ENCODE data around the gene RAB3IL1.

Gene RAB3IL1

GRCh38 chr11:61866231-61866957, 51.0 kb downstream of the RAB3IL1 start:
- no peak for DNase-seq (ENCODE audit: low read depth)

GRCh38 chr11:61864814-61865775, 52.3 kb downstream of the RAB3IL1 start:
- no peak for DNase-seq (ENCODE audit: low read depth)

- DNase-seq (ENCODE audit: low read depth), result no peak
Measured at GRCh38 chr11:61863548-61864081, 53.8 kb downstream of the RAB3IL1 start.

GRCh38 chr11:61862714-61863547, 54.4 kb downstream of the RAB3IL1 start:
- DNase-seq (ENCODE audit: low read depth), result peak; percentile 14

- DNase-seq (ENCODE audit: low read depth), result no peak
Measured at GRCh38 chr11:61861634-61862033, 55.7 kb downstream of the RAB3IL1 start.

GRCh38 chr11:61860054-61860903, 57.1 kb downstream of the RAB3IL1 start:
- peak; percentile 11 for DNase-seq (ENCODE audit: low read depth)

DNA sequence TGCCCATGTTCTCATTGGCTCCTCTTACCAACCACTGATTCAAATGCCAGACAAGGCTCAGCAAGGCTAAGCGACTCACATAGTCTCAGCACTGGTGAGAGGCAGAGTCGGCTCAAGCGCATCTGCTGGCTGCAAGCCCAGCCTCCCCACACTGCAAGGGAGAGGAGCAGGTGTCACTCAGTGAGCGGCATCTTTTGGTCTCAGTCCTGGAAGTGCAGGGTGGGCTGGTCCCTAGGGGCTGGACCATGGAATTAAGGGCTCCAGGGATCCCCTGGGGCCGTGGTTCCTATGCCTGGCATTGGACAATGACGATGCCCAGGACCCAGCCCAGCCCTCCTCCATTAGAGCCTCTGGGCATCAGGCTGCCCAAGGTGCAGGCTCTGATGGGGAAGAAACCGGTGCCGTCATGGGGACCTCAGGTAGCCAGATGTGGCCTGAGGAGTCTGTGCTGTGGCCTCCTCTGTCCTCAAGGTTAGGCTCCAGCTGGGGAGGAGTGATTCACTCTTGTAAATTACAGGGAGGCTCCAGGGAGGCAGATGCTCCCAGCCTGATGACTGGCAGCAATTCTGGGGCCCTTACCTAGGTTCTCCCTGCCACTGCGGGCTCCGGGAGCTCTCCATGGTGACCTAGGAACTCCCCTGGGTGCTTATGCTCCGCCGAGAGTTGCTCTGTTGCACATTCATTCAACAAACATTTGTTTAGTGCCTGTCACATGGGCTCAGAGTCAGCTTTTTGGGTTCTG, 61.3 kb downstream of the RAB3IL1 start:
- no peak for DNase-seq (ENCODE audit: low read depth)

- DNase-seq (ENCODE audit: low read depth), result no peak
Measured at GRCh38 chr11:61854966-61855714, 62.2 kb downstream of the RAB3IL1 start.

DNA sequence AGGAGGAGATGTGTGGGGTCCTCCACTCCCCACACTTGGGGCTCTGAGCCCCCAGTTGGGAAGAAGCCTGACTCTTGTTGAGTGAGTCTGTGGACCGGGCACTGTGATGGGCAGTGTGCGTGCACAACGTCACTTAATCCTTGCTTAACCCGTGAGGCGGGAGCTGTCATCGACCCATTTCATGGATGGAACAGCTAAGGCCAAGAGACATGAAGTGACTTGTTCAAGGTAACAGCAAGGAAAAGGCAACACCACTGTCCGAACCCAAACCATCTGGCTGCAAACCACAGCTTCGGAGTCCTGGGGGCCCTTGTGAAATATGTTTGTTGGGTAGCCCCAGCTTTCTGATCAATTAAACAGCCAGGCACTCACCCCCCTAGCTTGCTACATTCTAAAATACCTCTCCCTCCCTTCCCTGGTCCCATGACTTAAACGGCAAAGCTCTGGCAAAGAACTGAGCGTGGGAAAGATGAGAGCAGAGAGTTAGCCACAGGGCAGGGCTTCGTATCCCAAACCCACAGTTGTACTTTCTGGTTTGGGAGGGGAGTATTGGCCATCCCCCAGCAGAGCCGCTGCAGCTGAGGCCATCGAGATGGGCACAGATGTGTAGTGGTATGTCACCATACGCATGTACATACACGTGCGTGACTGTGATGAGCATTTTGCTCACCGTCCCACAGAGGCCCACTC, 63.0 kb downstream of the RAB3IL1 start:
- DNase-seq (ENCODE audit: low read depth), result no peak

GRCh38 chr11:61853698-61854169, 63.6 kb downstream of the RAB3IL1 start:
- DNase-seq (ENCODE audit: low read depth), result no peak

- no peak for DNase-seq (ENCODE audit: low read depth)
Measured at GRCh38 chr11:61851900-61852295, 65.5 kb downstream of the RAB3IL1 start.

GRCh38 chr11:61851113-61851899, 66.1 kb downstream of the RAB3IL1 start:
- DNase-seq (ENCODE audit: low read depth), result no peak

GRCh38 chr11:61850687-61851086, 66.7 kb downstream of the RAB3IL1 start:
- DNase-seq (ENCODE audit: low read depth), result no peak

GRCh38 chr11:61848631-61849030, 68.7 kb downstream of the RAB3IL1 start:
- DNase-seq (ENCODE audit: low read depth), result no peak

DNA sequence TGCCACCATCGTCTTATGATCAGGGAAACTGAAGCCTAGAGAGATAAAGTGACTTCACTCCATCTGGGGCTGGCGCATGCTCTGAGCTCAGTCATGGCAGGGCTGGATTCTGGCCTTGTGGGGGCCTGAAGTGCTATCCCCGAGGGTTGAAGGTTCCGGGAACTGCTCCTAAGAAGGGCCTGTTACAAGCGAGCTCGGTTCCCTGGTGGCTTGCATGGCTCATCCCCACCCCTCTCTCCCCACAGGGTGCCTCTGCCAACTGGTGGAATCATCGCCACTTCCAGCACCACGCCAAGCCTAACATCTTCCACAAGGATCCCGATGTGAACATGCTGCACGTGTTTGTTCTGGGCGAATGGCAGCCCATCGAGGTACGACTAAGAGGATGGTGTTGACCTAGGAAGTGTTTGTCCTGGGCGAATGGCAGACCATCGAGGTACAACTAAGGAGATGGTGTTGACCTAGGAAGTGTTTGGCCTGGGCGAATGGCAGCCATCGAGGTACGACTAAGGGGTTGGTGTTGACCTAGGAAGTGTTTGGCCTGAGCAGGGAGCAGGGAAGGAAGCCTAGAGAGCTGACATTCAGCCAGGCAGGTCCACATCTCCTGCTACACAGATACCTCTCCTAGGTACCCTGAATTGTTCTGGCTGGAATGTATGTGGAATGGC, 69.3 kb downstream of the RAB3IL1 start:
- no peak for DNase-seq (ENCODE audit: low read depth)
